Measurements from ENCODE around the gene RNU1-3. TPM values are rescaled to one million over a fixed set of nuclear protein-coding genes. Genes with fewer than 3 reads are reported as not detected.
"Not testable (repeated sequence)": the region's sequence is repeated elsewhere in the genome, so short reads cannot be mapped to it uniquely, and the experiment has no call there.

Gene RNU1-3
- total and polyA plus RNA-seq, 5 donors from 2014 or later, result 23.7 to 3,278 TPM; not detected in 3

DNA sequence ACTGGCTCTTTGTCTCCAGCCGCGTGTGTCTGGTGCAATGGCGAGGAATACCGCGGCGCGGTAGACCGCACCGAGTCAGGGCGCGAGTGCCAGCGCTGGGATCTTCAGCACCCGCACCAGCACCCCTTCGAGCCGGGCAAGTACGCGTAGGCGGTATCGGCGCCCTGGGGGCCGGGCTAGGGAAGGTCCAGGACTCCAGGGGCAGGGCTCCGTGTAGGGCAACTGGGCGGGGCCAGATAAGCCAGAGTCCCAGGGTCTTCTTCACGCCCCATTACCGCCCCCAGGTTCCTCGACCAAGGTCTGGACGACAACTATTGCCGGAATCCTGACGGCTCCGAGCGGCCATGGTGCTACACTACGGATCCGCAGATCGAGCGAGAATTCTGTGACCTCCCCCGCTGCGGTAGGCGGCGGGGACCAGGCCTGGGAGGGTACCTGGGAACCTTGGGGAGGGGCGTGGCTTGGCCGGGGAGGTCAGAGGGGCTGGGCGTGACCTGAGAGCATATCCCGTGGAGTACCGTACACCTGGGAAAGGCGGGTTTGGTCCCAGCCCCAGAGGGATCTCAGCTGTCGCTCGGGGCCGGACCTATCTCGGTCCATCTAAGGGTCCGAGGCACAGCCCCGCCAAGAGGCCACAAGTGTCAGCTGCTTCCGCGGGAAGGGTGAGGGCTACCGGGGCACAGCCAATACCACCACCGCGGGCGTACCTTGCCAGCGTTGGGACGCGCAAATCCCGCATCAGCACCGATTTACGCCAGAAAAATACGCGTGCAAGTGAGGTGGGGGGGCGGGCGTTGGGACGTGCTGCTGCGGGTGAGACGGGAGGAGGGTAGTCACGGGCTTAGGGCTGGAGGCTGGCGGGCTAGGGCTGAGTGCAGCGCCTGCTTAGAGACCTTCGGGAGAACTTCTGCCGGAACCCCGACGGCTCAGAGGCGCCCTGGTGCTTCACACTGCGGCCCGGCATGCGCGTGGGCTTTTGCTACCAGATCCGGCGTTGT lies 19.3 kb downstream of the RNU1-3 start:
- ATAC-seq (ENCODE audit: low read depth in 2 of 2); H3K27me3 ChIP-seq (ENCODE audit: control insufficient read depth, insufficient read depth, low read length); H3K9me3 Mint-ChIP-seq; H3K36me3 Mint-ChIP-seq; H3K27me3 Mint-ChIP-seq; H3K9me3 ChIP-seq (ENCODE audit: control insufficient read depth in 2 of 2, low read length in 2 of 2); H3K27ac ChIP-seq (ENCODE audit: insufficient read depth, low read length, poor library complexity, severe bottlenecking); H3K36me3 ChIP-seq (ENCODE audit: control insufficient read depth, insufficient read depth, low read length); H3K4me1 Mint-ChIP-seq; H3K4me3 ChIP-seq (ENCODE audit: low read depth, low read length): not testable (repeated sequence)
- peak overlapping the region in 1 of 3 donors; percentile 53 for H3K27ac Mint-ChIP-seq
- peak overlapping the region in 3 of 4 donors; percentile 72 to 78 (median 72) for H3K4me3 Mint-ChIP-seq
- peaks cover 30% of the 10 kb centered on the region for H3K4me1 ChIP-seq (ENCODE audit: control insufficient read depth, insufficient read depth, low read length, poor library complexity, severe bottlenecking)
- peak in 2 of 3 donors; percentile 13 to 36 for DNase-seq

DNA sequence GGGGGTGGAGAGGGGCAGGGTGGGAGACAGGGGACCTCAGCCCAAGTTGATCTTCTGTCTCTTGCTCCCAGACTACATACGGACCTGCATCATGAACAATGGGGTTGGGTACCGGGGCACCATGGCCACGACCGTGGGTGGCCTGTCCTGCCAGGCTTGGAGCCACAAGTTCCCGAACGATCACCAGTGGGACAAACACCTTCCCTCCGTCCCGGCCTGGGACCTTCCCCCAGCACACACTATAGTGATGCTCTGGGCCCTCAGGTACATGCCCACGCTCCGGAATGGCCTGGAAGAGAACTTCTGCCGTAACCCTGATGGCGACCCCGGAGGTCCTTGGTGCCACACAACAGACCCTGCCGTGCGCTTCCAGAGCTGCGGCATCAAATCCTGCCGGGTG lies 20.0 kb downstream of the RNU1-3 start:
- not testable (repeated sequence) for DNase-seq; H3K9me3 ChIP-seq (ENCODE audit: control insufficient read depth in 2 of 2, low read length in 2 of 2); H3K9me3 Mint-ChIP-seq; ATAC-seq (ENCODE audit: low read depth in 2 of 2); H3K27ac Mint-ChIP-seq; H3K4me3 ChIP-seq (ENCODE audit: low read depth, low read length); H3K36me3 Mint-ChIP-seq; H3K27me3 Mint-ChIP-seq; H3K36me3 ChIP-seq (ENCODE audit: control insufficient read depth, insufficient read depth, low read length); H3K27ac ChIP-seq (ENCODE audit: insufficient read depth, low read length, poor library complexity, severe bottlenecking); H3K27me3 ChIP-seq (ENCODE audit: control insufficient read depth, insufficient read depth, low read length); H3K4me1 Mint-ChIP-seq
- H3K4me1 ChIP-seq (ENCODE audit: control insufficient read depth, insufficient read depth, low read length, poor library complexity, severe bottlenecking), result peaks cover 32% of the 10 kb centered on the region
- peak overlapping the region in 1 of 4 donors; percentile 64 for H3K4me3 Mint-ChIP-seq

DNA sequence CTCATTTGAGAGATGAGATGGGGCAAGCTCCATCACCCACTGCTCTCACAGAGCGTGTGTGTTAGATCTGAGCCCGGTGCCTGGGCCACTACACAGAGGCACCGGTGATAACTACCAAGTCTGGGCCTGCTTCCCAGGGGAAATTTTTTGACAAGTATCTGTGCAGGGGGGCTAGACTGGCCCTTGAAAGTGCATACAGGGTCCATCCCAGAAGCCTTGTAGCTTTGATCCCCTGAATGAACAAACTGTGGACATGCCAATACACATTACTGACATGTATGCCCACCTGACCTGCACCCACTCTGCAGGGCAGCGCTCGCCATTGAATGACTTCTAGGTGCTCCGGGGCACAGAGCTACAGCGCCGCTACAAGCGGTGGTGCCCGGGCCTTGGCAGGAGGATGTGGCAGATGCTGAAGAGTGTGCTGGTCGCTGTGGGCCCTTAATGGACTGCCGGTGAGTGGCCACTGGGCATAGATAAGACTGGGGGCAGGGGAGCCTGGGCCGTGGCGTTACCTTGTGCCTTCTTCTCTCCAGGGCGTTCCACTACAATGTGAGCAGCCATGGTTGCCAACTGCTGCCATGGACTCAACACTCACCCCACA lies 20.6 kb downstream of the RNU1-3 start:
- DNase-seq, result peak in 1 of 3 donors; percentile 1

DNA sequence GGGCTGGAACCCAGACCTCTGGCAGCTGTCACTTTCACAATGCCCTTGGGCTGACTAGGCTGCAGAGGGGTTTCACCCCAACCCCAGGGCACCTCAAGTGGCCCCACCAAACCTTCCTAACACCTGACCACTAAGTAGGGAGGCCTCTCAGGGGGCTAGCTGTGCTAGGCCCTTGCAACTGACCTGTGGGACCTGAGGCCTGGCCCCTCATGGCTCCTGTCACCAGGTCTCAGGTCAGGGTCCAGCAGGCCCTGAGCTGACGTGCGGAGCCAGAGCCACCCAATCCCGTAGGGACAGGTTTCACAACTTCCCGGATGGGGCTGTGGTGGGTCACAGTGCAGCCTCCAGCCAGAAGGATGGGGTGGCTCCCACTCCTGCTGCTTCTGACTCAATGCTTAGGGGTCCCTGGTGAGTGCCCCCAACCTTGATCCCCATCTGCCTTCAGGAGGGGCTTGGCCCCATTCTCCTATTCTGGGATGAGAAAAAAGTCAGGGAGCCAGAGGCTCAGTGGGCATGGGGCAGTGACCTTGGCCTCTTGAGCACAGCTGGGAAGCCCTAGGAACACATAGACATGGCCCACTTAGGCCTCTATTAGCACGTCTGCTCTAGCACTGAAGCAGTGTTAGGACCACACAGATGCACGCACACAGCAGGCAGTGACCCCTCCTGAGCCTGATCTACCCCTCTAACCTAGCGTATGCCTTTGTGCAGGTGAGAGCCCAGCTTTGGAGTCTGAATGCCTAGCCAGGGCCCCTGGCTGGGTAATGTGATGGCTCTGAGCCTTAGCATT lies 21.3 kb downstream of the RNU1-3 start:
- Histone ChIP-seq H3K4me3 (ENCODE audit: low read depth, low read length) (peak overlapping the region; percentile 92), H3K4me1 (ENCODE audit: control insufficient read depth, insufficient read depth, low read length, poor library complexity, severe bottlenecking) (peaks cover 32% of the 10 kb centered on the region), H3K27ac (ENCODE audit: insufficient read depth, low read length, poor library complexity, severe bottlenecking) (peak overlapping the region; percentile 86)
- not testable (repeated sequence) for H3K9me3 Mint-ChIP-seq; H3K4me1 Mint-ChIP-seq; H3K36me3 ChIP-seq (ENCODE audit: control insufficient read depth, insufficient read depth, low read length); H3K4me3 Mint-ChIP-seq; ATAC-seq (ENCODE audit: low read depth in 2 of 2); H3K27ac Mint-ChIP-seq; H3K36me3 Mint-ChIP-seq; H3K27me3 Mint-ChIP-seq; H3K9me3 ChIP-seq (ENCODE audit: control insufficient read depth in 2 of 2, low read length in 2 of 2); H3K27me3 ChIP-seq (ENCODE audit: control insufficient read depth, insufficient read depth, low read length)
- peak in 2 of 3 donors; percentile 7 to 29 for DNase-seq

More for the DNA sequence above, 20.6 kb downstream of the RNU1-3 start:
- not testable (repeated sequence) for H3K27ac ChIP-seq (ENCODE audit: insufficient read depth, low read length, poor library complexity, severe bottlenecking); H3K9me3 ChIP-seq (ENCODE audit: control insufficient read depth in 2 of 2, low read length in 2 of 2); ATAC-seq (ENCODE audit: low read depth in 2 of 2); H3K9me3 Mint-ChIP-seq; H3K27me3 ChIP-seq (ENCODE audit: control insufficient read depth, insufficient read depth, low read length); H3K27me3 Mint-ChIP-seq; H3K36me3 ChIP-seq (ENCODE audit: control insufficient read depth, insufficient read depth, low read length); H3K4me1 Mint-ChIP-seq; H3K36me3 Mint-ChIP-seq; H3K4me3 ChIP-seq (ENCODE audit: low read depth, low read length)
- peaks cover 32% of the 10 kb centered on the region for H3K4me1 ChIP-seq (ENCODE audit: control insufficient read depth, insufficient read depth, low read length, poor library complexity, severe bottlenecking)
- Mint-ChIP-seq H3K4me3 (peak overlapping the region in 1 of 4 donors; percentile 64), H3K27ac (peak overlapping the region in 2 of 3 donors; percentile 31 to 56)

DNA sequence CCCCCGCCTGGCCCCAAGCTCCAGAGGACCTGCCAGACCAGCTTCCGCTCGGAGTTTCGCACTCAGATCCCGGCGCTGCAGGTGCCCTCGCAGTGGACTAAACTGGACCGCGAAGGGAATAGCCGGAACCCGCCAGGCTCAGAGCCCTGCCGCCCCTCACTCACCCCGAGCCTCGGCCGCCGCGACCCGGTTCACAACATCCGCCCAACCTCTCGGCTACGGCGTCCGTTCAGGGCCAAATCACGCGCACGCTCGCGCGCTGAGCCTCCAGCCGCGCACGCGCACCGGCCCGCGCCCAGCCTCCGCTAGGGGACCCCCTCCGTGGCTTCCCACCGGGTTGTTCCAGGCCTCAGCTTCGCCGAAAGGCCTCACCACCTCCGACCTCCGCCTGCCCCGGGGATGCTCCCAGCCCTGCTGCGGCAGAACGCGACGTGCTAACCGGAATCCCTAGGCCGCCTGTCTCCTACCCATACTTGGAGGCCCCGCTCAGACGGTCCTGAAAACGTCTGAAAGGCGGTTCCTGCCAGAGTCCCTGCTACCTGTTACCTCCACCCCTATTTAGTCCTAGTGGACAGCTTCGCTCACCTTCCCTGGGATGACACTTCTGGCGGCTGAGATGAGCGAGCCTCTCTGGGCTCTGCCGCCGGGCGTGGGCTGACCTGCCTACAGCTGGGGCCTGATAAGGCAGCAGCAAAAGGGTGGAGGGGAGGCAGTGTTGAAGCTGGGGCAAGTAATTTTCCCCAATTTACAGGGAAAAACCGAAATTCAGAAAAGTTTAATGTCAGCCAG lies 22.1 kb downstream of the RNU1-3 start:
- not testable (repeated sequence) for H3K36me3 Mint-ChIP-seq; H3K4me1 Mint-ChIP-seq; H3K9me3 Mint-ChIP-seq; H3K36me3 ChIP-seq (ENCODE audit: control insufficient read depth, insufficient read depth, low read length); H3K27ac Mint-ChIP-seq; H3K4me3 Mint-ChIP-seq; H3K9me3 ChIP-seq (ENCODE audit: control insufficient read depth in 2 of 2, low read length in 2 of 2); H3K27me3 ChIP-seq (ENCODE audit: control insufficient read depth, insufficient read depth, low read length); H3K27me3 Mint-ChIP-seq
- peak overlapping the region; percentile 92 for H3K4me3 ChIP-seq (ENCODE audit: low read depth, low read length)
- peak overlapping the region; percentile 86 for H3K27ac ChIP-seq (ENCODE audit: insufficient read depth, low read length, poor library complexity, severe bottlenecking)
- DNase-seq (peak; percentile 97 to 100 (median 99)), ATAC-seq (ENCODE audit: low read depth in 2 of 2) (peak; percentile 87 to 88)
- H3K4me1 ChIP-seq (ENCODE audit: control insufficient read depth, insufficient read depth, low read length, poor library complexity, severe bottlenecking), result peaks cover 32% of the 10 kb centered on the region

DNA sequence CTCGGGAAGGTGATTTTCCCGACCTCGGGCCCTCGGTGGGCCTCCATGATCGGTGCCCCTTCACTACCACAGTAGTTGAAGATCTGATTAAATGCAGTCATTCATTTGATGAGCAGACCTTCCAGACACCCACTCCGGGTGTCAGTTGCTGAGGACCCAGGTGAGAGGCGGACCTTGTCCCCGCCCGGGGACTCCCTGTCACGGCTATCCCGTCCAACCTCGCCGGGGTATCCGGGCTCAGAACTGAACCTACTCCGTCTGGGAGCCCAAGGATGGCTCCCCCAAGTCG lies 22.6 kb downstream of the RNU1-3 start:
- peak overlapping the region; percentile 92 for H3K4me3 ChIP-seq (ENCODE audit: low read depth, low read length)
- Mint-ChIP-seq H3K4me3 (no peak overlapping the region), H3K27me3 (peaks cover 5% of the 10 kb centered on the region), H3K4me1 (peaks cover 0 to 8% (median 2%) of the 10 kb centered on the region in 4 donors), H3K36me3 (no peaks in the 10 kb centered on the region), H3K9me3 (no peaks in the 10 kb centered on the region), H3K27ac (no peak overlapping the region)
- ATAC-seq (ENCODE audit: low read depth in 2 of 2), result peak; percentile 16 to 28
- H3K9me3 ChIP-seq (ENCODE audit: control insufficient read depth in 2 of 2, low read length in 2 of 2), result no peaks in the 10 kb centered on the region
- H3K27ac ChIP-seq (ENCODE audit: insufficient read depth, low read length, poor library complexity, severe bottlenecking), result peak overlapping the region; percentile 86
- no peak for DNase-seq
- H3K27me3 ChIP-seq (ENCODE audit: control insufficient read depth, insufficient read depth, low read length), result no peaks in the 10 kb centered on the region
- H3K36me3 ChIP-seq (ENCODE audit: control insufficient read depth, insufficient read depth, low read length), result peaks cover 8% of the 10 kb centered on the region
- peaks cover 32% of the 10 kb centered on the region for H3K4me1 ChIP-seq (ENCODE audit: control insufficient read depth, insufficient read depth, low read length, poor library complexity, severe bottlenecking)

DNA sequence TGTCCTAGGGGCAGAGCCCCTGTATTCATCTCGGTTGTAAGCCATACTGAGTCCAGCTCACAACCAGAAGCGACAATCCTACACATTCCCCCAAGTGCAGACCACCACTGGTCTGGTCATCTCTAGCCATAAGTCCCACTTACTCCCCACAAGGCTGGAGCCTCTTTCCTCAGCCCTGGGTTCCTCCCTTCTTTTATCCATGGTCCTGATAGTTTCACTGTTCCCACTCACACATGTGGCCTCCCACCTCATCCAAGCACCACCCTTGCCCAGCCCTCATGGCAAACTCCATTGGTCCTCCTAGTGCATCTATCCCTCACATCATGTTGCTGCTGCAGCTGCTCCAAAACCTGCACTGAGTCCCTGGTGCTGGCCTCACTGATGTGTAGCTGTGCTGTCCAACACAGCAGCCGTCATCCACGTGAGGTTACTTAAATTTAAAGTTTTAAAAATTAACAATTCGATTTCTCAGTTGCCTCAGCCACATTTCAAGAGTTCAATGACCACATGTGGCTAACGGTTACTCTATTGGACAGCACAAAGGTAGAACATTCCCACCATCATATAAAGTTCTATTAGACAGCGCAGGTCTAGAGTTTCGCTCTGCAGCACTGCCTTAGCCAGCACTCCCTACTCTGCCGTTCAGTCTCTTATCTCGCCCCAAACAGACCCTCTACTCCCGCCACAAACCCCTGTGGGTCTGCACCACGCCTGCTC lies 23.1 kb downstream of the RNU1-3 start:
- not testable (repeated sequence) for H3K9me3 ChIP-seq (ENCODE audit: control insufficient read depth in 2 of 2, low read length in 2 of 2); H3K4me1 Mint-ChIP-seq; H3K27ac Mint-ChIP-seq; H3K36me3 Mint-ChIP-seq; H3K4me3 Mint-ChIP-seq; H3K27me3 ChIP-seq (ENCODE audit: control insufficient read depth, insufficient read depth, low read length); H3K27me3 Mint-ChIP-seq; ATAC-seq (ENCODE audit: low read depth in 2 of 2); H3K9me3 Mint-ChIP-seq
- DNase-seq, result peak in 2 of 3 donors; percentile 6 to 42
- Histone ChIP-seq H3K27ac (ENCODE audit: insufficient read depth, low read length, poor library complexity, severe bottlenecking) (peak overlapping the region; percentile 86), H3K36me3 (ENCODE audit: control insufficient read depth, insufficient read depth, low read length) (peaks cover 11% of the 10 kb centered on the region), H3K4me3 (ENCODE audit: low read depth, low read length) (peak overlapping the region; percentile 92), H3K4me1 (ENCODE audit: control insufficient read depth, insufficient read depth, low read length, poor library complexity, severe bottlenecking) (peaks cover 32% of the 10 kb centered on the region)
